Fibroblast of skin of right quadriceps (primary cell): ENCODE results near the gene CLIC1.

Source experiments
- DNase-seq: peaks from one replicate; pipeline ENCODE4 v3.0.0-alpha.2; 2013

The CLIC1 gene

GRCh38 chr6:31737991-31738979 is 2.0 kb upstream of the CLIC1 start:
- peak; percentile 85 for DNase-seq

DNA sequence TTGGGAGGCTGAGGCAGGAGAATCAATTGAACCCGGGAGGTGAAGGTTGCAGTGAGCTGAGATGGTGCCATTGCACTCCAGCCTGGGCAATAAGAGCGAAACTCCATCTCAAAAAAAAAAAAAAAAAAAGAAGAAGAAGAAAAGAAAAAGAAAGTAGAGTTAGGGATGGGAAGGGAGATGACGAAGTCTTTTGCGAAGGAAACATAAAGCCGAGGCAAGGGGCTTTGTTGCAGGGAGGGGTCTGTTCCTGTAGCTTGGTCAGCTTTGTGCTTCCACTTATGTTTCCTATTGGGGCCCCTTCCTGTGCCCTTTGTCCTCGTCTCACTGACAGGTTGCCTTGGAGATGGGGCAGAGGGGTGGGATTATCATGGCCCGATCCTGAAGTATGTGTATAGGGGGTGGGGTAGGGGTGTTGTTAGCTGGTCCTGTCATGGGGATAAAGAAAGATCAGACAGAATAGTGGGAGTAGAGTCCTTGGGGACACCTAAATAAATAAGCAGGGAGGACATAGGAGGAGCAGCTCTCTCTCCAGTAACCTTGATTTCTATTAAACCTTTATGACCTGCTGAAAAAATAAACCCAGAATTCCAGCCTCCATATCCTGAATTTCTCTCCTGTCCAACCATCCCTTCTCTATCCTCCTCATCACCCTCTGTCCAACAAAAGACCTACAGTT is 1.1 kb upstream of the CLIC1 start:
- DNase-seq: peak; percentile 34

- no peak for DNase-seq
Measured at GRCh38 chr6:31736768-31737314, 511 bp upstream of the CLIC1 start.

- peak; percentile 82 for DNase-seq
Measured at GRCh38 chr6:31734821-31735406, 1.4 kb downstream of the CLIC1 start.

DNA sequence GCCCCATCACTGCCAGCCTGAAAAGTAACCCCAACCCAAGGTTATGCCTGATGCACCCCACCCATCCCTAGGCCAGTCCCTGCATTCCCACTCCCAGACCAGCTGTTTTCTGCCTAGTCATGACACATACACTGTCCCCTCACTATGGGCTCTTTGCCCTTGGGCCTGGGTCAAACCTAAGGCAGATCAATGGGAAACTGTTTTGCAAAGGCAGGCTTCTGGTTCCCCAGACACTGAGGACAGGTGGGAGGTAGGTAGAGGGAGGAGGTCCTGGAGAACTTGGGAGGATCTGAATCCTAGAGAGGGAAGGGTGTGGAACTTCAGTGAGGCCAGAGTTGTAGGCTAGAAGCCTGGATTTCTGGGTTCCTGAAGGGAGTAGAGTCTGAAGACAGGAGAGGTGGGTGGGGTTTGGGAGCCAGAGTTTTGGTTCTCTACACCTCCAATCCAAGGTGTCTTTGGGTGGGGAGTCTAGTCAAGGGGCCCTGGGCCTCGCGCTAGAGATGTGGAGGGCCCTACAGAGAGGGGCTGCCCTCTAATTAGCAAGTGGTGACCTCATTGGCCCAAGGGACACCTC is 2.0 kb downstream of the CLIC1 start:
- DNase-seq: no peak

DNA sequence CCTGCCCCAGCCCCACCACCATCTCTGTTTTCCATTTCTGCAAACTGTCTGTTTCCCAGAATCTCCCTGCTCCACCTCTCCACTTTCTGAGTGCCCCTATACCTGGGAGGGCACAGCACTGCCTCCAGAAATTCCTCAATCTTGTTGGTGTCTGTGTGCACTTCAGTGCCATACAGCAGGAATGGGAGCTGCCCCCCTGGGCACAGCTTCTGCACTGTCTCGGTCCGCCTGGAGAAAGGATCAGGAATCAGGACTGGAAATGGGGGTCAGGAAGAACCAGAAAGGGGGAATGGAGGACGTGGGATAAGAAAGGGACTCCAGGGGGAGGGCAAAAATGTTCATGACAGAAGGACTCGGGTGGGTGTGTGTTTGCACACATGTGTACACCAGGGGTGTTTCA is 2.6 kb downstream of the CLIC1 start:
- no peak for DNase-seq

- DNase-seq: no peak
Measured at GRCh38 chr6:31732029-31732428, 4.3 kb downstream of the CLIC1 start.

GRCh38 chr6:31730631-31731086 is 5.7 kb downstream of the CLIC1 start:
- no peak for DNase-seq

- DNase-seq: peak; percentile 90
Measured at GRCh38 chr6:31729979-31730630, 6.2 kb downstream of the CLIC1 start.

DNA sequence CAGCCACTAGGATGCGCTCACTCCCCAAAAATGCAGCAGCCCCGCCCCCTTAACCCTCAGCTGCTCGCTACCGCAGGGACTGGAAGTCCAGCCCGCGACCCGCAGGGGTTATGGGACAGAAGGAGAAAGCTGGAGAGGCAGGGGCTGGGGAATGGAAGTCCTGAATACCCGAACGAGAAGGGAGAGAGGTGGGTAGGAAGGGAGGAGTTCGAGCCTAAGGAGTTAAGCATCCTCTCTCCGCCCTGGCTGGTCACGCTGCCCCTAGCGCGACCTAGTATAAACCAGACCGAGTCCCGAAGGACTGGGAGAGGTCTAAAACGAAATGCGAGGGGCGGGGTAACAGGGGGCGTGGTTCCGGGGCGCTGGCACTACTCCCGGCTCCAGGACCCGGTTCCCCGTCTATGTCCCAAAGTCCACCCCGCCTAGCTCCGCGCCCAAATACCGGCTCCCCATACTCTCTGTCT is 6.8 kb downstream of the CLIC1 start:
- peak; percentile 79 for DNase-seq

DNA sequence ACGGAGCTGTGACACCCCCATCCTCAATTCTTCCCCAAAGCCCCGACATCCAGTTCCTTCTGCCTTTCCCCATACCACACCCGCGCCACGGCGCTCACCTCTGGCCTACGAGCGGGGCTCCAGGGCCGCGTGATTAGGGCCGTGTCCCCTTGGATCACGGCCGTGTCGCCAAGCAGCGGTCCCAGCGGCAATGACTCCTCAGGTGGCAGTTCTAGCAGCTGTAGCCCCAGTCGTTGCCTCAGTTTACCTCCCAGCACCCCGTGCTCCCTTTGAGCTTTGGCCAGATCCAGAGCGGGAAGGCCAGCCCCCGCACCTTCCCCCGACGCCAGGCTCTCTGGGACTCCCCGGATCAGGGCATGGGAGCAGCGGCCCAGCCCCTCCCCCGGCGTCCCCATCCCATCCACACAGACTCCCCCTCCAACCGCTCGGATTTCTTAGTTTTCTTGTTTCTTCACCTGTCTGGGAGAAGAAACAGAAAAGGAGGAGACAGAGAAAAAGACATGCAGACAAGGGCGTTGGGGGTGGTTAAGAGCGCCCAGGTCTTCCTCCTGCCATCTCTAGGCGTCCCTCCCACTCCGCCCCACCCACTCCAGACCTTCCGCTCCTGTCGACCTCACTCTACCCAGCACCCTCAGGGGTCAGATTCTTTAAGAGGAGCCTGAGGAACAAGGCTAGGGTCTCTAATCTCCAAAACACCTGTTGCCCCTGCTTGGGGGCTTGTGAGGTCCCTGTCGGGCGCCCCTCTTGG is 7.4 kb downstream of the CLIC1 start, which contains the start of gene DDAH2:
Gene DDAH2, minus strand, starts transcription at position 533 of the 748 bp plus-strand sequence. Its CDS starts 138 bp downstream, at position 395.
- no peak for DNase-seq

DNA sequence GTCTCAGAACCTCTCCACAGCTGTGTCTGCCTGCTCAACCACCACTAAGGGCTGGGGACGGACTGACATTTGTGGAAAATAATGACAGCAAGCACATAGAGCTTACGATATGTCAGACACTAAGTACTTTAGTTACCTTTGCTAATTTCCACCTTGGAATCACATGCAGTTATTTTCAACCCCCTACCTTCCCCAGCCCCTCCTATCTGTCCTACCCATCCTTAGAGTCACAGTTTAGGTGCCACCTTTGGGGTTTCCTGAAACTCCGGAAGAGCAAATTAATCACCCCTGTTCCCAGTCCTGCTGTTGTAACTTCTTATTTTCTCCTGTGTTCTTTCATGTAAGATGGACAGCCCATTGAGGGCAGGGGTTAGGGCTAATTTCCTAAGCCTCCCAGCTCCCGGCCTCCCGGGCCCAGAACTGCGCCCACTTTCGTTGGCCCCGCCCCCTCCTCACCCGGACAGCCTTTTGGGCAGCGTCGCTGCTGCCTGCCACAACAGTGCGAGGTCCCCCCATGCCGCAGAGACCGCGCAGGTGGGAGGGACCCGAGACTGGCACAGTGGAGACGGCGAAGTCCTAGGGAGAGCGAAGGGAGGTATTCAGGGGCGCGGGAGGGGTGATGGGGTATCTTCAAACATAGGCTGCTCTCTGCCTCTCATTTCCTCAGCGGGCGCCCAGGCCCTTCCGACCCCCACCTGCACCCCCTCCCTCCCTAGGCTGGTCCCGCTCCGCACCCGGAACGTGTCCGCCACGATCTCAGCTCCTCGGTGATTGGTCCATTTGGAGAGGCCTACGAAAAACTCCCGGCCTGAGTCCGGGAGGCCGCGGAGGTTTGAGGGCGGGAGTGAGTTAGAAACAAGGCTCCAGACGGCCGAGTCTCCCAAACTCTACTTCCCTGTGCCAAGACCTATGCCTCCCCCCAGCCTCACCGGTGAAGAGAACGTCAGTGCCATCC is 8.3 kb downstream of the CLIC1 start:
- no peak for DNase-seq

- no peak for DNase-seq
Measured at GRCh38 chr6:31727034-31727716, 9.2 kb downstream of the CLIC1 start.

DNA sequence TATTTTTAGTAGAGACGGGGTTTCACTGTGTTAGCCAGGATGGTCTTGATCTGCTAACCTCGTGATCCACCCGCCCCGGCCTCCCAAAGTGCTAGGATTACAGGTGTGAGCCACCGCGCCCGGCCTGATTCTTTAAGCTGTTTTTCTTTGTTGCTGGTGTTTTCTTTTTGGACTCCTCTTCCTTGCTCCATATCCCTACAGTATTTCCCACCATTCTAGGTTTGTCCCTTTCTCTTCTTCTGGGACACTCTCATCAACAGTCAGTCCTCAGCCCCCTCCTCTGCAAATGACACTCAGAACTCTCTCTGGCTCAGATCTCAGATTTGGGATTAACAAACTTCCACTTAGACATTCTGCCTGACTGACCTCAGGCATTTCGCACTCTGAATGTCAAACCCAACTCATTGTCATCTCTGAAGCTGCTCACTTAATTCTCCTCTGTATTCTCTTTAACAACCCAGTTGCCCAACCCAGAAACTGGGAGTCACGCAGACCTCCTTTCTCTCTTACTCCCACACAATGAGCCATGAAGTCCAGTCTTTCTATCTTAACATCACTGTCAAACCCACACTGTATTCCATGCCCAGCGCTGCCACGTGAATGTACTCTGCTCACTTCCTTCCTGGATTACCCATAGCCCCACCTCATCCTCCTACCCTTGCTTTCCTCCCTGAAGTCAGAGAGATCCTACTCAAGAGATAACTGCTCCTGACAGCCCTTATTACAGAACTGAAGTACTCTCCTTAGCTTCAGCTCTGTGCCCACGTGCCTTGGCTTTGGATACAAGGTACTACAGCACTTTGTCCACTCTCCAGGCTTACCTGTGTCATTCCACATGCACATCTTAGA is 10.6 kb downstream of the CLIC1 start:
- no peak for DNase-seq

DNA sequence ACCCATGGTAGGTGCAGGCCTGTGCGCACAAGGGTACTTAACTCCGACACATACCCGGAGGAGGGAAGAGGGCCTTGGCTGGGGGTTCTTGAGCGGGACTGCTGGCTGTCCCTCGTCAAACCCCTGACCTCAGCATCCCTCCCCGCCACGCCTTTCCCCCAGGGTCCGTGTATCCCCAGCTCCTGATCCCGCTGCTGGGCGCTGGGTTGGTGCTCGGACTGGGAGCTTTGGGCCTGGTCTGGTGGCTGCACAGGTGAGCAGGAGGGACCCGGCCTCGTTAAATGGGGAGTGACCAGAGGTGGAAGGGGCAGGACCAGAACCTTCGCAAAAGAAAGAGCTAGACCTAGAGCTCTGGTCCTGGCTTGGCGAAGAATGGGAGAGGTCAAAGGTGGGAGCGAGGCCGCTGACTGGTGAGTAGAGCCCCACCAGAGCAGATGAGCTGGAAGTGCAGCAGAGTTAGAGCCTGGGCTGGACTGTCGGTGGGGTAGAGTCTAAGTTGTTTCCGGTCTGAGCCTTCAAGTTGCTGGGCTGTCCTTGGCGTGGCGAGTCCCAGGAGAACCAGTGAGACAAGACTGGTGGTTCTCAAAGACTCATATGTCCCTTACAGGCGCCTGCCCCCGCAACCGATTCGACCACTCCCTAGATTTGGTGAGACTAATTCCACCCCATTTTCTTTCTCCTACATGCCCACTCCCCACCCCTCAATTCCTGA is 12.2 kb downstream of the CLIC1 start:
- DNase-seq: no peak

GRCh38 chr6:31723245-31723979 is 12.9 kb downstream of the CLIC1 start, which contains the start of gene MPIG6B:
MPIG6B (plus strand) TSS chr6:31723373; CDS start chr6:31723384, 11 bp downstream.
- no peak for DNase-seq

- no peak for DNase-seq
Measured at GRCh38 chr6:31722173-31722572, 14.2 kb downstream of the CLIC1 start.
